Nucleus accumbens (tissue), 56 donors: Measurements from ENCODE around the gene CSMD2.

Experiments
- DNase-seq, 56 donors: peaks; one replicate each; lab custom pipeline; 2025; lab: John Stamatoyannopoulos, UW

The CSMD2 gene

GRCh38 chr1:33634806-33635205 is 530.2 kb downstream of the CSMD2 start:
- DNase-seq, result peak in 13 of 56 donors; percentile 1 to 35 (median 12)

DNA sequence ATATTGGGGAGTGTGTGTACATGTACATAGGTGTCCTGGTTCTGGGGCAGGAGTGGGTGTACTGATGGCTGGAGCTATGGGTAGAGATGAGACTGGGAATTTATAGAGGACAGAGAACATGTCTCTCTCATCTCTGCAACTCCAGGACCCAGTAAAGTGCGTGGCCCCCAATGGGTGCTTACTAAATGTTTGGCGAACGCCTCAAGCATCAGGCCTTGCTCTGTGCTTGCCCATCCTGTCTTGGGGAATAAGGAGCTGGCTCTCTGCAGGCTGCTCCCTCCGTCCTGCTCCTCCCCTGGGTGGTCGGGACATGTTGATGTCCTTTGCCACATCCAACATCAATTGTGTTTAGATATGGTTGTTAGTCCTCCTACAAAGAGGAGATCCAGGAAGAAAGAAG is 530.9 kb downstream of the CSMD2 start:
- no peak for DNase-seq

GRCh38 chr1:33633019-33633801 is 531.8 kb downstream of the CSMD2 start:
- DNase-seq, result peak in 55 of 56 donors; percentile 25 to 96 (median 78)

GRCh38 chr1:33630686-33631085 is 534.3 kb downstream of the CSMD2 start:
- no peak for DNase-seq

- DNase-seq, result no peak
Observed at GRCh38 chr1:33626801-33627200, 538.2 kb downstream of the CSMD2 start.

DNA sequence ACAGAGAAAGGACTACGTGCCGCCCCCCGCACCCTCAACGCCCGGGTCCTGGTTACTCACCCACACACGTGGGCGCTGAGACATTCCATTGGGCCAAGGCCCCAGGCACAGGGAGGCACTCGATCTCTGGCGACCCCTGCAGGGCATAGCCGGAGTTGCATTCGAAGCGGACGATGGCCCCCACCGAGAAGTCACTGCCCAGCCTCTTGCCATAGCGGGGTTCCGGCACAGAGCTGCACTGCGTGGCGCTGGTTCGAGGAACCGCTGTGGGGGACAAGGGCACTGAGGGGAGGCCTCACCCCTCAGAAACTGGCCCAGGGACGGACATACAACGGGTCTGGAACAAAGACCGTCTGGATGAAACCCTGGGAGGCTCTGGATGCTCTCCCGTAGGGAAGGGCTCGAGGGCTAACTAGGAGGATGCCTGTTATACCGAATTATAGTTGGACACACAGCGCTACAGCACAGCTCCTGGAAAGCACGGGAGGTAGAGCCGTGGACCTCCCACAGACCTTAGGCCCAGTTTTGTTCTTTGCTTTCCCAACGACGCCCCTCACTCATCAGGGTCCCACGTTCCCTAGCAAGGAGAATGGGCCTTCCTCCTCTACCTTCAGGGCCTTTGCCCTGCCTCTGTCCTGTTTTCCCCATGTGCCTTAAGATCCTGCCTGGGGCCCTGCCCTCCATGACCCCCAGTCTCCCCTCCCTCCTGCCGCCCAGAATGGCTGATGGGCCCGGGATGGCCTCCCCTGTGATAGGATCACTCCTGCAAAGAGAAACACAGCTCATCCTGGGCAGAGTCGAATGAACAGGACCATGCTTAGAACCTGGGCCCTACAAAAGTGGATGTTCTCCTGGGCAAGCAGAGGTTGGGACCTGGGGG is 539.8 kb downstream of the CSMD2 start:
- no peak for DNase-seq

DNA sequence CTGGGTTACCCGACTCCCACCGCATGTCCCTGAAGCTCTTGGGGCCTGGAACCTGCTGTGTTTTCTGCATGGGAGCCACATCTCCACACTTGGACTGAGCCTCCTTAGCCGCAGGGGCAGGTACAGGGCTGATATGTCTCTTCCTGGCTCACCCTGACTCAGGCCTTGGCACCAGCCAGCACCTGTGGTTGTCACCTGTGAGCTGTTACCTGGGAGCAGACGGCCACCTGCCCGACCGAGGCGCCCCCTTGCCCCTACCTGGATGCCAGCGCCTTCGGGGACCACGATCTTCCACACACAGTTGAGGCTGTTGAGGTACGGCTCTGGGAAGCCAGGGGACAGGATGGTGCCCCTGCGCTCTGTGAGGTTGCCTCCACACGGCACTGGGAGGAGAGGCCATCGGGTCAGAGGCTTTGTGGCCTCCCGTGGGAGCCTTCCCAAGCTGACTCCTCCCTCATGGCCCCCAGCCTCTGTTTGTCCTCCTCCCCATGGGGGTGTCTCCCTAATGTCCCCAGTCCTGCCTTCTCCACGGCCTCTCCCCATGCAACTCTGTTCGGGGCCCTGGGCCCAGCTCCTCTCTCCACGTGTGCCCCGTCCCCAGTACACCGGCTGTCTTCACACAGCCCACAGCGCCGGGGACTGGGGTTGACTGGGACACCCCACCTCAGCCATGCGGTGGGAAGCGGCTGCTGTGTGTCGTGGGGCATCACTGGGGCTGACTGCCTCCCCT is 540.6 kb downstream of the CSMD2 start:
- no peak for DNase-seq

DNA sequence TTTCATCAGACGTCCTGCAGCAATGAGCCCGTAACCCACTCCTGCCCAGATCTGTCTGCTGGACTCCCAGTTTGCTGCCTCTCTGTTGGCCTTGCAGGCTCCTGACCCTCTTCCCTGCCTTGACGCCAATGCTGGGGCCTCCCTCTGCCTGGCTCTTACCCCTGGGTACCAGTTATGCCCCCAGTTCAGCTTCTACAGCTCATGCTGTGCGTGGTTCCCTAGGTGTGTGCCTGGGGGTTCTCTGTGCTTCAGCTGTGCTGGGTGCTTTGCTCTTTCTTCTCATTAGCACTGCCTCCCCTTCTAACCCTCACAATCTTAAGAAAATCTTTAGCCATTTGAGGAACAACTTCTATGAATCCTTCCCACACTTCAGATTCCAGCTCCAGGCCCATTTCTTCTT is 541.2 kb downstream of the CSMD2 start:
- no peak for DNase-seq

DNA sequence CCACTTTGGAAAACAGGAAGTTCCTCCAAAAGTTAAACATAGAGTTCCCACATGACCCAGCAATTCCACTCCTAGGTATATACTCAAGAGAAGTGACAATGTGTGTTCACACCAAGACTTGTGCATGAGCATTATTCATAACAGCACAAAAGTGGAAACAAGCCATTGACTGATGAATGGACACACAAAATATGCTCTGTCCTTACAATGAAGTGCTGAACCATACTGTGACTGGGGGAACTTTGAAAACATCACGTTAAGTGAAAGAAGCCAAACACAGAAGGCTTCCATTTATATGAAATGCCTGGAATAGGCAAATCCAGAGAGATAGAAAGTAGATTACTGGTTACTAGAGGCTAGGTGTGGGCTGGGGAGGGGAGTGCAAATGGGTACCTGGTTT is 542.3 kb downstream of the CSMD2 start:
- DNase-seq, result no peak

DNA sequence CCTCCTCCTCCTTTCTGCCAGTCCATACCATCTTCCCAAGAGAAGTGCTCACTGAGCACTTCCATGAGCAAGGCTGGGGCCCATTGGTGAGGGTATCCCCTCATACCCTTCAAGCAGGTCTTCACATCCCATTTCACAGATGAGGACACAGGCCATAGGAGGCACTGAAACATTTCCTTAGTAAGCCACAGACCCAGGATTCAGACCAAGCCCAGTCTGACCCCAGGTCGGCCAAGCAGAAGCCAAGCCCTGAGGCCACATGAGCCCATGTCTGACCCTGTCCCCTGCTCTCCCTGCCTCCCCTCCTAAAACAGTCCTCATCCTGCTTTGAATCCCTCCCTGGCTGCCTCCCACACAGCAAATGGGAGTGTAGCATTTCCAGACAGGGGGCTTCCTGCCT is 546.4 kb downstream of the CSMD2 start:
- no peak for DNase-seq

DNA sequence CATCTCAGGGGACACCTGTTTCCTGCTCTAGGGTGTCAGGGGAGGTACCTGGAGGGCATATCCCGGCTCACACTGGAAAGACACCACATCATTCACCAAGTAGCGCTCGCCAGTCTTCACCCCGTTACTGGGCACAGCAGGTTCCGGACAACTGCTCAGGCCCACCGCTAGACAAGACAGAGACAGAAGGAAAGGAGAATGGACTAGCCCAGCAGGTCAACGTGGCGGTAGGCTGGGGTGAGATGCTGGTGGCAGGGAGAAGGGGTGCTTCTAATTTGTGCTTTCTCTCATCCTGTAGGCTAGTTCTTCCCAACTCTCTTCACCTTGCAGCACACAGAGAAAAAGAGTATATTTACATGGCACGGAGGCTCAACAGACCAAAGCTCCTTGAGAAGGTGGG is 547.6 kb downstream of the CSMD2 start:
- DNase-seq, result no peak

GRCh38 chr1:33616780-33617179 is 548.2 kb downstream of the CSMD2 start:
- no peak for DNase-seq

DNA sequence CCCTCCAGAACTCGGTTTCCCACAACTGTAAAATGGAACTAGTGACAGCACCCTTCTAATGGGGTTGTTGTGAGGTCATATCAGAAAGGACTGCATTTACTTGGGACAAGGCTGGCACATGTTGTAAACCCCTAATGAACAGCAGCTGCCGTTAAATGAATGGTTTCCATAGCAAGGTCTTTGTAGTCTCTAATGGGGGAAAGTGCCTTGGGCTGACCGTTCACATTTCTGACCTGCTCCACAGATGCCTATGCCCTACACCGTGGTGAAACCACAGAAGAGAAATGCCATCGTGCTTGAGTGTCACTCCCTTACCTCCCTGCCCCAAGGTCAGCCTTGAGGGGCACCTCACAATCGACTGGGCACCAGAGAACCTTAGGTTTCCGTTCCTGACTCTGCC is 549.5 kb downstream of the CSMD2 start:
- no peak for DNase-seq

DNA sequence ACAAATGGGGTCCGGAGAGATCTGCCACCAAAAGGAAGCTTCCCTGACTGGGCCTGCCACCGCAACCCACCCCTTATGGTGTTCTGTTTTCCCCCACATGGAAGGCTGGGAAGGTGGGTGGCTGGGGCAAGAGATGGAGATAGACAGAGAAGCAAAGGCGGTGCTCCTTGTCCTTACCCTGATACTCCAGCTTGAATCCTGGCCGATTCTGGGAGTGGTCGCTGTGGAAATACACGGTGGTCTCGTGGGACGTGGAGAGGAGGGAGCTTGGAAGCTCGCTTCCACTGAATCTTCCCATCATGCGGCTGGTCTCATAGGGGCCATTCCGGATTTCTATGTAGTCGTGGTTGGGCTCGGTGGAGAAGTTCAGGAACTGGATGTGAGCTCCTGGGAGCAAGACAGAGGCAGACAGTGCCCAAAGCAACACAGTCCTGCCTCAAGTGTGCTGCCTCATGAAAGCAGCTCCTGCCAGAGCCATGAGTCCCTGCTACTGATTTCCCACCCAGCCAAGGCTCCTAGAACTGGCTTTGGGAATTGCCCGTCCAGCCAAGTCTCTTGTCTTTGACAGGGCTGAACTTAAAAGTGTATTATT is 554.1 kb downstream of the CSMD2 start:
- DNase-seq, result no peak

GRCh38 chr1:33610391-33610790 is 554.6 kb downstream of the CSMD2 start:
- DNase-seq, result no peak

GRCh38 chr1:33609739-33610138 is 555.3 kb downstream of the CSMD2 start:
- no peak for DNase-seq

GRCh38 chr1:33608825-33609400 is 556.1 kb downstream of the CSMD2 start:
- DNase-seq, result no peak

GRCh38 chr1:33607444-33608005 is 557.5 kb downstream of the CSMD2 start:
- DNase-seq, result no peak

DNA sequence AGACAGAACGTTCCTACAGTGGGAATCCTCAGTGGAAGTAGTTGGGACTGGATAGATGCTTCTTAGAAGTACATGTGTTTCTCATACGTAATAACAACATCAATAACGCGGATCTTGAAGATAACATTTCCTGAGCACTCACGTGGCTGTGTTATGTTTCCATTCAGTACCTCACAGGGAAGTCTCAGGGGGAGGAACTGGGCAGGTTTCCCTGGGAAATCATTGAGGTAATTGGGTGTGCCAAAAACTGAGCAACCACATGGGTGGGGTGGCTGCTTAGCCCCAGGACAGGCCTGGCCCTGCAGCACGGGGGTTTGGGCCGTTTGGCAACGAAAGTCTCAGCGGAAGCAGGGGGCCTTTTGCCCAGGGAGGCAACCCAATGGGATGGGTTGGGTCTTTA is 558.8 kb downstream of the CSMD2 start:
- DNase-seq, result no peak

DNA sequence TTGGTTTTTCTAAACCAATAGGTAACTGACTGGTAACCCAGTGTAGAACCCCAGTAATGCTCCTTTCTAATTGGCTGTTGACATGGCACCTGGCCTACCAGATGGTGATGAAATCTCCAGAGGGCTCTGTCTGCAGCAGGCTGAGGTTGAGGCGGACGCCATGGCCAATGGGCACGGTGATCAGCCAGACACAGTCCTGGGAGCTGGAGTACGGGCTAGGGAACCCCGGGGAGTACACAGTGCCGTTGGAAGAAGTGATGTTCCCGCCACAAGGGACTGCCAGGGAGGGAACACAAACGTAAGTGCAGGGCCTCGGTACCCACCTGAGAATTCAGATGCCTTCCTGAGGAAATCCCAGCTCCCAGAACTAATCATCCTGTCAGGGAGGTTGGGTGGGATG is 562.8 kb downstream of the CSMD2 start:
- no peak for DNase-seq
